Body of pancreas (tissue), 4 donors: ENCODE data around the gene MYBBP1A.

ENCODE experiments used
- CTCF ChIP-seq, 7 experiments: fragments of 450-650 bp in 4 of 7; fragments of 200-600 bp in 3 of 7; sonication (generic) in 3 of 7; IDR thresholded peaks; one replicate each; pipeline ENCODE4 v1.5.1; 2016 to 2019; ENCODE audit warnings: antibody characterized with exemption in 7 of 7
- POLR2A ChIP-seq, 3 donors: fragments of 450-650 bp; IDR thresholded peaks; one replicate each; pipeline ENCODE4 v1.6.1; 2016; ENCODE audit warnings: antibody characterized with exemption in 3 of 3, mild to moderate bottlenecking in 2 of 3

- TF ChIP-seq CTCF (IDR thresholded peaks at IDR 0.05) (no peak), POLR2A (IDR thresholded peaks at IDR 0.05) (no peak)
Measured at GRCh38 chr17:4539025-4539424, 16.2 kb downstream of the MYBBP1A start.
